Vagina (tissue), 2 donors: Measurements from ENCODE around the gene FST.

ENCODE experiments used
- POLR2A ChIP-seq, 2 donors: fragments of 450-650 bp; IDR thresholded peaks; one replicate each; pipeline ENCODE4 v1.6.1; 2017; ENCODE audit warnings: antibody characterized with exemption in 2 of 2, mild to moderate bottlenecking in 2 of 2, moderate library complexity in 2 of 2
- POLR2AphosphoS5 ChIP-seq, 2 donors: sonication (generic); formaldehyde crosslinking; IDR thresholded peaks; one replicate each; pipeline ENCODE4 v1.9.0; 2017; ENCODE audit warnings: antibody characterized with exemption in 2 of 2, mild to moderate bottlenecking in 2 of 2, low read depth in 1 of 2; ENCODE audit not compliant: insufficient read depth in 1 of 2
- TF ChIP-seq, protein P1 (sequence below), 3 experiments: fragments of 450-650 bp in 2 of 3; fragments of 200-600 bp in 1 of 3; sonication (generic) in 1 of 3; IDR thresholded peaks; one replicate each; pipeline ENCODE4 v1.5.1; 2017 to 2019; ENCODE audit warnings: antibody characterized with exemption in 3 of 3, mild to moderate bottlenecking in 2 of 3, moderate library complexity in 2 of 3

DNA sequence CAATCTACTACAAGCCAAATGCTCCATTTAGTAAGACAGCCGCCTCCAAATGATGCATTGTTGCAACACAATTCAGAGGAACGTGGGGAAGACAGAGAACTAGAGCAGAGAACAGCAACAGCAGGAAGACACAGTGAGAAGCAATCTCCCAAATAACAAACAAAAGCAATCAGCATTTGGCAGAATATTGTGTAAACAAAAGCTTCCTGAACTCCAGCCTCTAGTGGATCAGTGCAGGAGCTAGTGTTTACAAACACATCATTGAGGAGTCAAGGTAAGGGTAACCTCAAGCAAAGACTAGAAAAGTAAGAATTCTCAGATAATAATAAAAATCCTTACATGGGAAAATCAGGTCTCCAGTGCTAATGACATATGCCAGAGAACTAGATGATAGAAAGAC lies 20.6 kb downstream of the FST start:
- TF ChIP-seq, protein P1, sequence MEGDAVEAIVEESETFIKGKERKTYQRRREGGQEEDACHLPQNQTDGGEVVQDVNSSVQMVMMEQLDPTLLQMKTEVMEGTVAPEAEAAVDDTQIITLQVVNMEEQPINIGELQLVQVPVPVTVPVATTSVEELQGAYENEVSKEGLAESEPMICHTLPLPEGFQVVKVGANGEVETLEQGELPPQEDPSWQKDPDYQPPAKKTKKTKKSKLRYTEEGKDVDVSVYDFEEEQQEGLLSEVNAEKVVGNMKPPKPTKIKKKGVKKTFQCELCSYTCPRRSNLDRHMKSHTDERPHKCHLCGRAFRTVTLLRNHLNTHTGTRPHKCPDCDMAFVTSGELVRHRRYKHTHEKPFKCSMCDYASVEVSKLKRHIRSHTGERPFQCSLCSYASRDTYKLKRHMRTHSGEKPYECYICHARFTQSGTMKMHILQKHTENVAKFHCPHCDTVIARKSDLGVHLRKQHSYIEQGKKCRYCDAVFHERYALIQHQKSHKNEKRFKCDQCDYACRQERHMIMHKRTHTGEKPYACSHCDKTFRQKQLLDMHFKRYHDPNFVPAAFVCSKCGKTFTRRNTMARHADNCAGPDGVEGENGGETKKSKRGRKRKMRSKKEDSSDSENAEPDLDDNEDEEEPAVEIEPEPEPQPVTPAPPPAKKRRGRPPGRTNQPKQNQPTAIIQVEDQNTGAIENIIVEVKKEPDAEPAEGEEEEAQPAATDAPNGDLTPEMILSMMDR (IDR thresholded peaks at IDR 0.05), result no peak
- TF ChIP-seq POLR2AphosphoS5 (IDR thresholded peaks at IDR 0.05; ENCODE audit: insufficient read depth in 1 of 2, low read depth in 1 of 2), result no peak
- no peak for TF ChIP-seq POLR2A (IDR thresholded peaks at IDR 0.05)
